Peyer's patch (tissue), 4 donors: Measurements from ENCODE around the gene SMG1.

Source experiments
- POLR2A ChIP-seq, 2 donors: fragments of 450-650 bp; IDR thresholded peaks; one replicate each; pipeline ENCODE4 v1.5.1; 2017; ENCODE audit warnings: antibody characterized with exemption in 2 of 2, mild to moderate bottlenecking in 2 of 2, moderate library complexity in 2 of 2
- TF ChIP-seq, protein P1 (sequence below), 6 experiments: fragments of 450-650 bp in 4 of 6; fragments of 200-600 bp in 2 of 6; sonication (generic) in 1 of 6; IDR thresholded peaks; one replicate each; pipeline ENCODE4 v1.5.1; 2017 to 2019; ENCODE audit warnings: antibody characterized with exemption in 6 of 6, mild to moderate bottlenecking in 3 of 6, moderate library complexity in 1 of 6

DNA sequence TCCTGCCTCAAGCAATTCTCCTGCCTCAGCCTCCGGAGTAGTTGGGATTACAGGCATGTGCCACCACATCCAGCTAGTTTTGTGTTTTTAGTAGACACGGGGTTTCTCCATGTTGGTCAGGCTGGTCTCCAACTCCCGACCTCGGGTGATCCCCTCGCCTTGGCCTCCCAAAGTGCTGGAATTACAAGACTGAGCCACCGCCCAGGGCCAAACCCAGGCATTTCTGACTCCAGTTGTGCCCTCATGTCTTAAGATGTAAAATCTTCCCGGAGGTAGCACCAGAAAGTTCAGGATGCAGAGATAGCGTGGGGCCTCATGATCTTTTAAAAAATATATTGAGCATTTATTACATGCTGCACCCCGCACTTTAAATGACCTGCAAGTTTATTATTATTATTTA is 12.8 kb upstream of the SMG1 start:
- TF ChIP-seq, protein P1, sequence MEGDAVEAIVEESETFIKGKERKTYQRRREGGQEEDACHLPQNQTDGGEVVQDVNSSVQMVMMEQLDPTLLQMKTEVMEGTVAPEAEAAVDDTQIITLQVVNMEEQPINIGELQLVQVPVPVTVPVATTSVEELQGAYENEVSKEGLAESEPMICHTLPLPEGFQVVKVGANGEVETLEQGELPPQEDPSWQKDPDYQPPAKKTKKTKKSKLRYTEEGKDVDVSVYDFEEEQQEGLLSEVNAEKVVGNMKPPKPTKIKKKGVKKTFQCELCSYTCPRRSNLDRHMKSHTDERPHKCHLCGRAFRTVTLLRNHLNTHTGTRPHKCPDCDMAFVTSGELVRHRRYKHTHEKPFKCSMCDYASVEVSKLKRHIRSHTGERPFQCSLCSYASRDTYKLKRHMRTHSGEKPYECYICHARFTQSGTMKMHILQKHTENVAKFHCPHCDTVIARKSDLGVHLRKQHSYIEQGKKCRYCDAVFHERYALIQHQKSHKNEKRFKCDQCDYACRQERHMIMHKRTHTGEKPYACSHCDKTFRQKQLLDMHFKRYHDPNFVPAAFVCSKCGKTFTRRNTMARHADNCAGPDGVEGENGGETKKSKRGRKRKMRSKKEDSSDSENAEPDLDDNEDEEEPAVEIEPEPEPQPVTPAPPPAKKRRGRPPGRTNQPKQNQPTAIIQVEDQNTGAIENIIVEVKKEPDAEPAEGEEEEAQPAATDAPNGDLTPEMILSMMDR (IDR thresholded peaks at IDR 0.05) = no peak
- TF ChIP-seq POLR2A (IDR thresholded peaks at IDR 0.05) = no peak
